HG03342 (cell line): ENCODE measurements around the gene OLFML1.

ENCODE experiments used
- ATAC-seq: cut with Tn5 transposase; IDR thresholded peaks from one replicate; pipeline ENCODE4 v1.9.1; 2021; ENCODE audit warnings: mild to moderate bottlenecking, moderate library complexity; ENCODE audit not compliant: unreplicated experiment

Gene OLFML1

GRCh38 chr11:7558046-7558445 is 72.7 kb downstream of the OLFML1 start:
- ATAC-seq: no peak

- ATAC-seq: no peak
Measured at GRCh38 chr11:7559398-7560283, 74.3 kb downstream of the OLFML1 start.
